HEK293T (cell line): ENCODE results near the gene BORA.

Experiments used
- BHLHE40 ChIP-seq: fragments of 450-650 bp; IDR thresholded peaks from 2 replicates; pipeline ENCODE4 v1.6.1; 2016; ENCODE audit warnings: mild to moderate bottlenecking, moderate library complexity, borderline replicate concordance
- ELF4 ChIP-seq: fragments of 450-650 bp; IDR thresholded peaks from 2 replicates; pipeline ENCODE4 v1.6.1; 2017; ENCODE audit warnings: antibody characterized with exemption
- FOXA1 ChIP-seq: fragments of 450-650 bp; IDR thresholded peaks from 2 replicates; pipeline ENCODE4 v1.6.1; 2016; ENCODE audit warnings: mild to moderate bottlenecking

DNA sequence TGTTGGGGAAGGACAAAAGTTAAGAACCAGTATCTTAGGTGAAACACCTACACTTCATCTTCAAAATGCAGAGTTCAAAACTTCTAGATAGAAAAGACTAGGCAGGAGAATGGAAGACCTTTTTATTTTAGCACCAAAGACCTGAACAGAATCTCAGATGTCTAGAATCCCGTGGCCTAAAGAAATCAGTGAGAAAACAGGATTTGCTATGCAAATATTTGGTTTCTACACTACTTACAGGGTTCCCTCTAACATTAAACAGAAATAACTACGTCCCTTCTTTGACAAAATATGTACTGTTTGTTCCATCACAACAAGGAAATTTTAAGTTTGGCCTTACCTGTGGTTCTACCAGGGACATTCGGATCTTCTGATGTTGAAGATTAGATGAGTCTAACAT lies 32.5 kb downstream of the BORA start:
- TF ChIP-seq FOXA1 = no peak
- no peak for TF ChIP-seq ELF4
- TF ChIP-seq BHLHE40 = no peak
